DND-41 (cell line): ENCODE measurements around the gene ZCCHC24.

Source experiments
- EZH2 ChIP-seq: IDR thresholded peaks from 3 replicates; pipeline ENCODE4 v1.6.1; 2012; ENCODE audit warnings: borderline replicate concordance, low read depth, mild to moderate bottlenecking, moderate library complexity, low read length, inconsistent platforms; ENCODE audit not compliant: severe bottlenecking
- TF ChIP-seq, protein P1 (sequence below): IDR thresholded peaks from 2 replicates; pipeline ENCODE4 v1.5.1; 2012; ENCODE audit warnings: borderline replicate concordance, low read length, moderate library complexity, mild to moderate bottlenecking; ENCODE audit not compliant: poor library complexity, severe bottlenecking; ENCODE audit errors: extremely low read depth

DNA sequence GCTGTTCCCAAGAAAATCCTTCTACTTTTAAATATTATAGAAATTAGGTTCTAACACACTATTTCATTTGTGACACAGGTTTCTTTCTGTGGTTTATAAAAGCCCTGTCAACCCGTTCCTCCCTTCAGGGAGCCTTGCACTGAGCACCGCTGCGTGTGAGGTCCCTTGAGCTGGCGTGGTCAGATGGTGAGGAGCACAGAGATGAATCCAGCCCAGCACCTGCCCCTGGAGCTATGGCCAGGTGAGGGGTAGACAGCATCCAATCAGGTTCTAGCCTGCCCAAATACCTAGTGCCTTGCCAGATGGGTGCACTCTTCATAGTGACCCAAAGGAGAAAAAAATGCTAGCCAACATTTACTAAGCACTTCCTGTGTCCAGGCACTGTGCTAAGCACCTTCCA lies 15.7 kb downstream of the ZCCHC24 start:
- TF ChIP-seq EZH2: no peak
- TF ChIP-seq, protein P1, sequence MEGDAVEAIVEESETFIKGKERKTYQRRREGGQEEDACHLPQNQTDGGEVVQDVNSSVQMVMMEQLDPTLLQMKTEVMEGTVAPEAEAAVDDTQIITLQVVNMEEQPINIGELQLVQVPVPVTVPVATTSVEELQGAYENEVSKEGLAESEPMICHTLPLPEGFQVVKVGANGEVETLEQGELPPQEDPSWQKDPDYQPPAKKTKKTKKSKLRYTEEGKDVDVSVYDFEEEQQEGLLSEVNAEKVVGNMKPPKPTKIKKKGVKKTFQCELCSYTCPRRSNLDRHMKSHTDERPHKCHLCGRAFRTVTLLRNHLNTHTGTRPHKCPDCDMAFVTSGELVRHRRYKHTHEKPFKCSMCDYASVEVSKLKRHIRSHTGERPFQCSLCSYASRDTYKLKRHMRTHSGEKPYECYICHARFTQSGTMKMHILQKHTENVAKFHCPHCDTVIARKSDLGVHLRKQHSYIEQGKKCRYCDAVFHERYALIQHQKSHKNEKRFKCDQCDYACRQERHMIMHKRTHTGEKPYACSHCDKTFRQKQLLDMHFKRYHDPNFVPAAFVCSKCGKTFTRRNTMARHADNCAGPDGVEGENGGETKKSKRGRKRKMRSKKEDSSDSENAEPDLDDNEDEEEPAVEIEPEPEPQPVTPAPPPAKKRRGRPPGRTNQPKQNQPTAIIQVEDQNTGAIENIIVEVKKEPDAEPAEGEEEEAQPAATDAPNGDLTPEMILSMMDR: no peak
